Sigmoid colon (tissue), 7 donors: ENCODE data around the gene KLF15. TPM values are rescaled to one million over a fixed set of nuclear protein-coding genes. Genes with fewer than 3 reads are reported as not detected.
A peak's percentile ranks its signal among the peaks of the same experiment; 100 is the strongest.

Experiments used
- DNase-seq: peaks from one replicate; pipeline ENCODE4 v3.0.0-alpha.2; 2019
- H3K27ac ChIP-seq, 4 donors: fragments of 200-600 bp; sonication (generic); one replicate each; pipeline ENCODE4 v1.5.1; 2016 to 2019; ENCODE audit warnings: mild to moderate bottlenecking in 1 of 4
- H3K27me3 ChIP-seq, 3 donors: fragments of 200-600 bp; sonication (generic); one replicate each; pipeline ENCODE4 v1.5.1; 2019; ENCODE audit warnings: mild to moderate bottlenecking in 1 of 3
- H3K36me3 ChIP-seq, 4 donors: fragments of 200-600 bp; sonication (generic); one replicate each; pipeline ENCODE4 v1.5.1; 2016 to 2019
- H3K4me1 ChIP-seq, 4 donors: fragments of 200-600 bp; sonication (generic); one replicate each; pipeline ENCODE4 v1.5.1; 2017 to 2019
- H3K4me3 ChIP-seq, 4 donors: fragments of 200-600 bp; sonication (generic); one replicate each; pipeline ENCODE4 v1.5.1; 2017 to 2019; ENCODE audit warnings: mild to moderate bottlenecking in 2 of 4, moderate library complexity in 1 of 4
- H3K9me3 ChIP-seq, 4 donors: fragments of 200-600 bp in 3 of 4; sonication (generic) in 3 of 4; one replicate each; pipeline versions ENCODE4 v1.5.1 to v1.6.1; 2013 to 2019
- CTCF ChIP-seq, 4 experiments: fragments of 450-650 bp in 3 of 4; fragments of 200-600 bp in 1 of 4; IDR thresholded peaks; one replicate each; pipeline ENCODE4 v1.5.1; 2016 to 2019; ENCODE audit warnings: antibody characterized with exemption in 4 of 4, mild to moderate bottlenecking in 3 of 4, moderate library complexity in 2 of 4
- EP300 ChIP-seq, 4 donors: sonication (generic); formaldehyde crosslinking; IDR thresholded peaks; one replicate each; pipeline ENCODE4 v1.6.1; 2017; ENCODE audit warnings: antibody characterized with exemption in 4 of 4
- POLR2A ChIP-seq, 2 donors: fragments of 450-650 bp; IDR thresholded peaks; one replicate each; pipeline ENCODE4 v1.6.1; 2016; ENCODE audit warnings: antibody characterized with exemption in 2 of 2, mild to moderate bottlenecking in 2 of 2, moderate library complexity in 2 of 2
- POLR2AphosphoS5 ChIP-seq, 4 donors: sonication (generic); formaldehyde crosslinking; IDR thresholded peaks; one replicate each; pipeline ENCODE4 v1.6.1; 2017; ENCODE audit warnings: antibody characterized with exemption in 4 of 4
- WGBS, 2 donors: extraction: QIAGEN DNeasy Blood & Tissue Kit; methylation state at CpG; one replicate each; pipeline ENCODE4 v1.1.7; 2013; 5-methylcytosine and 5-hydroxymethylcytosine counted together
- intact Hi-C: fragments of 100-400 bp; cut with DNase I; formaldehyde crosslinking; loops from one replicate; pipeline ENCODE4 v1.15.1; 2023
- polyA plus RNA-seq, 3 donors: library from polyadenylated mRNA; stranded (reverse); fragments of 200-250 nt; gene quantifications; one replicate each; pipeline ENCODE4 v1.2.3, GENCODE V29; 2013
- total RNA-seq, 4 donors: library from RNA; depleted of rRNA; stranded (reverse); fragments of >200 nt; gene quantifications; one replicate each; pipeline ENCODE4 v1.1.0, GENCODE V29; 2016
- donor health status: healthy with polysubstance abuse.
- donor health status: Bipolar disorder and iron deficiency.
- donor health status: healthy.

Gene KLF15
- total and polyA plus RNA-seq, 7 donors: 0.69 to 50.2 (median 21.9) TPM

GRCh38 chr3:126351771-126352475 lies 5.3 kb downstream of the KLF15 start:
- no peaks in the 10 kb centered on the region for H3K9me3 ChIP-seq
- peak; percentile 63 for DNase-seq
- H3K36me3 ChIP-seq: peaks cover 7 to 52% (median 26%) of the 10 kb centered on the region in 4 donors
- peak overlapping the region in 1 of 4 donors; percentile 91 for H3K27ac ChIP-seq
- WGBS, 2 donors: 94% methylated on average over 18 of the region's 18 CpGs
- TF ChIP-seq EP300 (IDR thresholded peaks at IDR 0.05) (no peak), CTCF (IDR thresholded peaks at IDR 0.05) (no peak), POLR2A (IDR thresholded peaks at IDR 0.05) (no peak), POLR2AphosphoS5 (IDR thresholded peaks at IDR 0.05) (no peak)
- H3K27me3 ChIP-seq: no peaks in the 10 kb centered on the region
- intact Hi-C loops: loop anchor here (5.0 kb wide), 1 partner anchor 40 kb away; no protein-coding TSS in a partner anchor
- no peak overlapping the region for H3K4me3 ChIP-seq
- peaks cover 0 to 33% (median 30%) of the 10 kb centered on the region in 4 donors for H3K4me1 ChIP-seq

- H3K4me3 ChIP-seq: no peak overlapping the region
- no peak for TF ChIP-seq EP300 (IDR thresholded peaks at IDR 0.05)
- TF ChIP-seq POLR2AphosphoS5 (IDR thresholded peaks at IDR 0.05): no peak
- TF ChIP-seq POLR2A (IDR thresholded peaks at IDR 0.05): no peak
- TF ChIP-seq CTCF (IDR thresholded peaks at IDR 0.05): no peak
- WGBS, 2 donors: 89 to 90% methylated on average over 10 of the region's 10 CpGs
- H3K27me3 ChIP-seq: no peaks in the 10 kb centered on the region
- intact Hi-C loops: loop anchor here (5.0 kb wide), 1 partner anchor 39 kb away; no protein-coding TSS in a partner anchor
- no peaks in the 10 kb centered on the region for H3K9me3 ChIP-seq
- H3K36me3 ChIP-seq: peaks cover 7 to 59% (median 27%) of the 10 kb centered on the region in 4 donors
- peak; percentile 63 for DNase-seq
- no peak overlapping the region for H3K27ac ChIP-seq
- H3K4me1 ChIP-seq: peaks cover 0 to 33% (median 26%) of the 10 kb centered on the region in 4 donors
These were observed 6.0 kb downstream of the KLF15 start for GRCh38 chr3:126351086-126351770.

GRCh38 chr3:126350502-126351085 lies 6.6 kb downstream of the KLF15 start:
- peak; percentile 59 for DNase-seq
- TF ChIP-seq POLR2AphosphoS5 (IDR thresholded peaks at IDR 0.05) (no peak), CTCF (IDR thresholded peaks at IDR 0.05) (no peak), POLR2A (IDR thresholded peaks at IDR 0.05) (no peak)
- Histone ChIP-seq H3K4me1 (peaks cover 0 to 31% (median 24%) of the 10 kb centered on the region in 4 donors), H3K27ac (peak overlapping the region in 2 of 4 donors; percentile 17 to 58), H3K4me3 (no peak overlapping the region), H3K9me3 (no peaks in the 10 kb centered on the region), H3K36me3 (peaks cover 7 to 65% (median 28%) of the 10 kb centered on the region in 4 donors), H3K27me3 (no peaks in the 10 kb centered on the region)
- intact Hi-C loops: loop anchor here (5.0 kb wide), 1 partner anchor 38 kb away; no protein-coding TSS in a partner anchor
- WGBS, 2 donors: 84 to 88% methylated on average over 9 of the region's 9 CpGs

- no peaks in the 10 kb centered on the region for H3K9me3 ChIP-seq
- H3K27me3 ChIP-seq: no peaks in the 10 kb centered on the region
- H3K4me1 ChIP-seq: peaks cover 0 to 24% (median 16%) of the 10 kb centered on the region in 4 donors
- H3K36me3 ChIP-seq: peaks cover 7 to 70% (median 28%) of the 10 kb centered on the region in 4 donors
- intact Hi-C loops: loop anchor here (5.0 kb wide), 1 partner anchor 38 kb away; no protein-coding TSS in a partner anchor
- no peak overlapping the region for H3K4me3 ChIP-seq
- peak; percentile 56 for DNase-seq
- no peak for TF ChIP-seq POLR2AphosphoS5 (IDR thresholded peaks at IDR 0.05)
- TF ChIP-seq POLR2A (IDR thresholded peaks at IDR 0.05): no peak
- no peak for TF ChIP-seq EP300 (IDR thresholded peaks at IDR 0.05)
- TF ChIP-seq CTCF (IDR thresholded peaks at IDR 0.05): no peak
- 68 to 76% methylated on average over 15 of the region's 15 CpGs for WGBS, 2 donors
- H3K27ac ChIP-seq: peak overlapping the region in 3 of 4 donors; percentile 51 to 66 (median 58)
These were observed 7.4 kb downstream of the KLF15 start for GRCh38 chr3:126349611-126350501.
